Adrenal gland (tissue), 12 donors: ENCODE results near the gene PCSK4. TPM values are rescaled to one million over a fixed set of nuclear protein-coding genes. Genes with fewer than 3 reads are reported as not detected.

Experiments
- DNase-seq, 7 donors: peaks; one replicate each; pipeline ENCODE4 v3.0.0-alpha.2; 2019 to 2020
- H3K27ac ChIP-seq, 5 donors: fragments of 200-600 bp; sonication (generic) in 4 of 5; 1 replicate in 3 of 5; 2 replicates in 2 of 5; pipeline versions ENCODE4 v1.5.1 to v1.8.0; 2016 to 2020; ENCODE audit warnings: mild to moderate bottlenecking in 1 of 5
- H3K27me3 ChIP-seq: fragments of 200-600 bp; 2 replicates; pipeline ENCODE4 v1.8.0; 2021
- H3K36me3 ChIP-seq, 2 donors: fragments of 200-600 bp; replicated peaks in 1 of 2; 1 replicate in 1 of 2; 2 replicates in 1 of 2; pipeline versions ENCODE4 v1.5.1 to v1.8.0; 2018 to 2022
- H3K4me1 ChIP-seq, 2 donors: fragments of 200-600 bp; replicated peaks in 1 of 2; 1 replicate in 1 of 2; 2 replicates in 1 of 2; pipeline versions ENCODE4 v1.5.1 to v1.8.0; 2018 to 2021
- H3K4me3 ChIP-seq, 4 donors: fragments of 200-600 bp; sonication (generic) in 3 of 4; one replicate each; pipeline ENCODE4 v1.5.1; 2016 to 2018
- H3K9me3 ChIP-seq, 3 donors: fragments of 200-600 bp; sonication (generic) in 1 of 3; replicated peaks in 1 of 3; 1 replicate in 2 of 3; 2 replicates in 1 of 3; pipeline versions ENCODE4 v1.5.1 to v1.8.0; 2016 to 2021
- POLR2A ChIP-seq, 2 donors: fragments of 450-650 bp; IDR thresholded peaks; one replicate each; pipeline ENCODE4 v1.6.1; 2017; ENCODE audit warnings: antibody characterized with exemption in 2 of 2, mild to moderate bottlenecking in 2 of 2, moderate library complexity in 1 of 2
- WGBS, 4 donors: extraction: QIAGEN DNeasy Blood & Tissue Kit in 2 of 4; methylation state at CpG; one replicate each; pipeline versions ENCODE4 v1.1.5 to v1.1.7; 2013 to 2017; 5-methylcytosine and 5-hydroxymethylcytosine counted together
- intact Hi-C, 2 donors: fragments of 100-400 bp; cut with DNase I; formaldehyde crosslinking; loops; one replicate each; pipeline versions ENCODE4 v1.14.1 to v1.15.0; 2022 to 2023
- polyA plus RNA-seq, 3 donors: library from polyadenylated mRNA; stranded (reverse); fragments of 200-250 nt in 2 of 3; fragments of 350-450 nt in 1 of 3; fragmentation: Illumina TruSeq in 1 of 3; extraction: RNeasy Lipid Tissue Mini Kit (QIAGEN cat#74804) in 1 of 3; gene quantifications; one replicate each; pipeline ENCODE4 v1.2.3, GENCODE V29; 2013 to 2014
- total RNA-seq, 9 donors: library from RNA; depleted of rRNA in 4 of 9; stranded (reverse); fragments of >200 nt in 4 of 9; fragments of 120-200 nt in 1 of 9; fragmentation: NEBNext Ultra II Directional in 1 of 9; extraction: Animal tissue kit (Norgen Biotek cat#: 25700) in 1 of 9; gene quantifications; one replicate each; pipeline versions ENCODE4 v1.1.0 to v1.2.4, GENCODE V29; 2013 to 2023
- TF ChIP-seq, protein P1 (sequence below), 6 experiments: fragments of 450-650 bp in 4 of 6; fragments of 200-600 bp in 2 of 6; sonication (generic) in 1 of 6; IDR thresholded peaks; 1 replicate in 5 of 6; 2 replicates in 1 of 6; pipeline versions ENCODE4 v1.5.1 to v1.8.0; 2016 to 2021; ENCODE audit warnings: antibody characterized with exemption in 6 of 6, mild to moderate bottlenecking in 2 of 6, moderate library complexity in 1 of 6
- donor health status: healthy with polysubstance abuse.
- donor health status: Bipolar disorder and iron deficiency.
- donor health status: DM: yes; HTN: yes; CAD: no.
- donor health status: DM: no; HTN: no; CAD: no.
- donor health status: DM: no; HTN: no; CAD: no.
- donor health status: DM: yes; HTN: yes; CAD: no.

PCSK4 gene
- total and polyA plus RNA-seq, 12 donors: 1.2 to 29.7 (median 4.8) TPM

DNA sequence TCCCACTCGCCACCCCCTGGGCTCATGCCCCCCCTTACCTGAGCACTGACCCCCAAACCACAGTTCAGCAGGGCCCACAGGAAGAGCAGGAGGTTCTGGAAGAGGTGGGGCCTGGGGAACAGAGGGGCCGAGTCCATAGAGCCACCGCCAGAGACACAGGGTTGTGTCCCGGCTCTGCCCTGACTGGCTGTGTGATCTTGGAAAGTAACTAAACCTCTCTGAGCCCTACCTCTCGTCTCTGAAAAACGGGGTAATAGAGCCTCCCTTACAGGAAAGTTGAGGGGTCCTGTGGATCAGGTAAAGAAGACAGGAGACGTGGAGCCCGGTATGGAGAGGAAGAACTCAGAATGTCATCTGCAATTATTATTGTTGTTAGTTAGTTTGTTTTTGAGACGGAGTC, 20.7 kb upstream of the PCSK4 start:
- TF ChIP-seq, protein P1, sequence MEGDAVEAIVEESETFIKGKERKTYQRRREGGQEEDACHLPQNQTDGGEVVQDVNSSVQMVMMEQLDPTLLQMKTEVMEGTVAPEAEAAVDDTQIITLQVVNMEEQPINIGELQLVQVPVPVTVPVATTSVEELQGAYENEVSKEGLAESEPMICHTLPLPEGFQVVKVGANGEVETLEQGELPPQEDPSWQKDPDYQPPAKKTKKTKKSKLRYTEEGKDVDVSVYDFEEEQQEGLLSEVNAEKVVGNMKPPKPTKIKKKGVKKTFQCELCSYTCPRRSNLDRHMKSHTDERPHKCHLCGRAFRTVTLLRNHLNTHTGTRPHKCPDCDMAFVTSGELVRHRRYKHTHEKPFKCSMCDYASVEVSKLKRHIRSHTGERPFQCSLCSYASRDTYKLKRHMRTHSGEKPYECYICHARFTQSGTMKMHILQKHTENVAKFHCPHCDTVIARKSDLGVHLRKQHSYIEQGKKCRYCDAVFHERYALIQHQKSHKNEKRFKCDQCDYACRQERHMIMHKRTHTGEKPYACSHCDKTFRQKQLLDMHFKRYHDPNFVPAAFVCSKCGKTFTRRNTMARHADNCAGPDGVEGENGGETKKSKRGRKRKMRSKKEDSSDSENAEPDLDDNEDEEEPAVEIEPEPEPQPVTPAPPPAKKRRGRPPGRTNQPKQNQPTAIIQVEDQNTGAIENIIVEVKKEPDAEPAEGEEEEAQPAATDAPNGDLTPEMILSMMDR (IDR thresholded peaks at IDR 0.05): no peak
- TF ChIP-seq POLR2A (IDR thresholded peaks at IDR 0.05): no peak
- peak overlapping the region in 1 of 5 donors; percentile 61 for H3K27ac ChIP-seq
- no peaks in the 10 kb centered on the region for H3K36me3 ChIP-seq
- peaks cover 22% of the 10 kb centered on the region for H3K27me3 ChIP-seq
- H3K4me3 ChIP-seq: no peak overlapping the region
- H3K9me3 ChIP-seq: no peaks in the 10 kb centered on the region
- no peak for DNase-seq
- intact Hi-C loops: loop anchor here in 1 of 2 donors (10.0 kb wide), 1 partner anchor 226 kb away; the partner anchor contains the start of gene EFNA2
- WGBS, 4 donors: 39 to 52% (median 51%) methylated on average over 5 to 9 of the region's 9 CpGs
- peaks cover 7 to 8% of the 10 kb centered on the region in 2 donors for H3K4me1 ChIP-seq

DNA sequence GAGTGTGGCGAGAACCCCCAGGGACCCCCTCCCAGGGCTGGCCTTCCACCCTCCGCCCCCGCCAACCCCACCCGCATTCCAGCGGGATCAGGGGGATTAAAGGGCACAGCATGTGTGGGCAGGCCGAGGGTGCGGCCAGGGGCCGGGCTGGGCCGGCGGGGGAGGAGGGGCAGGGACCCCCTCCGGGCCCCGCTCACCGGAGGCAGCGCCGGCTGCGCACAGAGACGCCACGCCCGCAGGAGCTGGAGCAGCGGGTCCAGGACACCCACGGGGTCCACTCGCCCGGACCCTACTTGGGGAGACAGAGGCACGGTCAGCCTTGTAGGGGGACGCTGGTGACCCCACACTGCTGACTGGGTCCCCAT, 20.3 kb upstream of the PCSK4 start:
- Histone ChIP-seq H3K4me1 (peaks cover 7 to 8% of the 10 kb centered on the region in 2 donors), H3K36me3 (no peaks in the 10 kb centered on the region), H3K27me3 (peaks cover 20% of the 10 kb centered on the region), H3K4me3 (no peak overlapping the region), H3K27ac (peak overlapping the region in 1 of 5 donors; percentile 61), H3K9me3 (no peaks in the 10 kb centered on the region)
- no peak for DNase-seq
- TF ChIP-seq, protein P1 (IDR thresholded peaks at IDR 0.05): no peak
- no peak for TF ChIP-seq POLR2A (IDR thresholded peaks at IDR 0.05)
- intact Hi-C loops: loop anchor here in 1 of 2 donors (10.0 kb wide), 1 partner anchor 226 kb away; the partner anchor contains the start of gene EFNA2
- 22 to 40% (median 26%) methylated on average over 10 to 25 of the region's 25 CpGs for WGBS, 4 donors

DNA sequence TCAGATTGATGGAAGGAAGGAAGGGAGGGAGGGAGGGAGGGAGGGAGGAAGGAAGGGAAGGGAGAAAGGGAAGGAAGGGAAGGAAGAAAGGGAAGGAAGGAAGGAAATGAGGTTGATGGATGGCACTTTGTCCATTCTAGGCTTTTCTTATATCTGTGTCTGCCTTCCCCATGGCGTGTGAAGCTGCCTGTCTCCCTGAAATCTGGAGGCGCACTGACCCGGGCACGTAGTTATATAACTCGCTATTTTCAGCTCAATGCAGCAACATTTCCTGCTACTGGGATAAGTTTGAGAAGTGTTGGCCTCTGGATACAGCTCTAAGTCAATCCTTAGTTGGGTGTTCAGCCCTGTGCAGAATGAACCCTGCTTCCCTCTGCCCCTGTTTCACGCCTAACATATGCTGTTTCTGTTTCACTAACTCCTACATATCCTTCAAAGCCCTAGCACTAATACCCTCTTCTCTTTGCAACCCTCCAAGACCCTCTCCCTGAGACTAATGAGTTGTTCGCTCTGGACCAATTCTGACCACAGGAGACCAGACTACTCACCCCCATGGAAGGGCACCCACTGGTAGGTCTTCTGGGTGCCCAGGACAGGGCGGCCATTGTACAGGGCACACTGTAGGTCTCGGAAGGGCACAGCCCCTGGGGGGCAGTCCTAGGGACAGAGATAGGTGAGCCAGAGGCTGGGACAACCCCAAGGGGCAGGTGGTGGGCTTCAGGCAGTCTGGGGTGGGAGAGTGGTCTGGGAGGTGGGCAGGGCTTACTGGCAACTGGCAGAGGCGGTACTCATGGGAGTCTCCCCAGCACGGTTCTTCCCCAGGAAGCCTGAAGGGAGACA, 19.7 kb upstream of the PCSK4 start:
- TF ChIP-seq POLR2A (IDR thresholded peaks at IDR 0.05): no peak
- TF ChIP-seq, protein P1 (IDR thresholded peaks at IDR 0.05): no peak
- peaks cover 14% of the 10 kb centered on the region for H3K27me3 ChIP-seq
- intact Hi-C loops: loop anchor here in 1 of 2 donors (10.0 kb wide), 1 partner anchor 225 kb away; the partner anchor contains the start of gene EFNA2
- WGBS, 4 donors: 46 to 65% (median 61%) methylated on average over 9 to 11 of the region's 11 CpGs
- no peak overlapping the region for H3K4me3 ChIP-seq
- H3K27ac ChIP-seq: peak overlapping the region in 1 of 5 donors; percentile 61
- DNase-seq: no peak
- H3K4me1 ChIP-seq: peaks cover 7 to 8% of the 10 kb centered on the region in 2 donors
- no peaks in the 10 kb centered on the region for H3K36me3 ChIP-seq
- no peaks in the 10 kb centered on the region for H3K9me3 ChIP-seq

DNA sequence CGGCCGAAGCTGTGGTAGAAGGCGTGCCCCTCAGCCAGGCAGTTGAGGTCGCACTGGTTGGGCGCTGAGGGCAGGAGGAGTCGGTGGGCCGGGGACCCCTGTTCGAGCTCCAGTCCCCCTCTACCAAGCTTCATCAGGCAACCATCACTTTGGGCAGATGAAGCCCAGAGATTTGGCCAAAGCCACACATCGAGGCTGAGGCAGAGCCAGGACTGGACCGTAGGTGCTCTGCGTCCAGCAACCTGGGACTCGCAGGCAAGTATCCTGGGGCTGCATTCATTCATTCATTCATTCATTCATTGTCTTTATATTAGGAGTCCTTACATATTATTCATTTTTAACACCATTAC, 18.3 kb upstream of the PCSK4 start:
- no peaks in the 10 kb centered on the region for H3K9me3 ChIP-seq
- H3K27me3 ChIP-seq: peaks cover 3% of the 10 kb centered on the region
- H3K36me3 ChIP-seq: no peaks in the 10 kb centered on the region
- intact Hi-C loops: no loop called here
- H3K4me1 ChIP-seq: peaks cover 4 to 7% of the 10 kb centered on the region in 2 donors
- peak overlapping the region in 2 of 5 donors; percentile 92 to 95 for H3K27ac ChIP-seq
- H3K4me3 ChIP-seq: peak overlapping the region in 2 of 4 donors; percentile 16 to 45
- WGBS, 4 donors: 29 to 78% (median 40%) methylated on average over 3 to 12 of the region's 12 CpGs
- TF ChIP-seq POLR2A (IDR thresholded peaks at IDR 0.05): no peak
- TF ChIP-seq, protein P1 (IDR thresholded peaks at IDR 0.05): no peak
- no peak for DNase-seq
